SK-N-SH treated with all-trans-retinoic acid at 6 μM for 48 hours (cell line): ENCODE data around the gene GHITM.

Experiments
- ATAC-seq: fragments of 200-7000 bp; cut with Tn5 transposase; 3 replicates; pipeline ENCODE4 v1.9.1; 2020; ENCODE audit warnings: mild to moderate bottlenecking, moderate library complexity
- BACH2 ChIP-seq: fragments of 250-450 bp; sonication (Bioruptor Pico); IDR thresholded peaks from 2 replicates; pipeline ENCODE4 v1.9.0; 2021; ENCODE audit warnings: mild to moderate bottlenecking, borderline replicate concordance
- CREB5 ChIP-seq: fragments of 250-450 bp; sonication (Bioruptor Pico); IDR thresholded peaks from 2 replicates; pipeline ENCODE4 v1.5.1; 2020; ENCODE audit warnings: low read depth, mild to moderate bottlenecking, moderate library complexity
- CSDC2 ChIP-seq: fragments of 250-450 bp; sonication (Bioruptor Pico); IDR thresholded peaks from 2 replicates; pipeline ENCODE4 v1.5.0; 2020; ENCODE audit warnings: mild to moderate bottlenecking, moderate library complexity
- ESRRG ChIP-seq: fragments of 250-450 bp; sonication (Bioruptor Pico); IDR thresholded peaks from 2 replicates; pipeline ENCODE4 v1.6.1; 2021; ENCODE audit warnings: mild to moderate bottlenecking
- GLIS3 ChIP-seq: fragments of 250-450 bp; sonication (Bioruptor Pico); IDR thresholded peaks from 2 replicates; pipeline ENCODE4 v1.5.0; 2020; ENCODE audit warnings: mild to moderate bottlenecking, moderate library complexity
- OSR1 ChIP-seq: fragments of 250-450 bp; sonication (Bioruptor Pico); IDR thresholded peaks from 2 replicates; pipeline ENCODE4 v1.8.0; 2022; ENCODE audit warnings: moderate library complexity, mild to moderate bottlenecking, inconsistent platforms
- PATZ1 ChIP-seq: fragments of 250-450 bp; sonication (Bioruptor Pico); IDR thresholded peaks from 2 replicates; pipeline ENCODE4 v1.8.0; 2020; ENCODE audit warnings: mild to moderate bottlenecking, moderate library complexity, borderline replicate concordance
- PPARA ChIP-seq: fragments of 250-450 bp; sonication (Bioruptor Pico); IDR thresholded peaks from 2 replicates; pipeline ENCODE4 v1.5.0; 2020; ENCODE audit warnings: mild to moderate bottlenecking, borderline replicate concordance
- RARB ChIP-seq: fragments of 250-450 bp; sonication (Bioruptor Pico); IDR thresholded peaks from 2 replicates; pipeline ENCODE4 v1.8.0; 2021; ENCODE audit warnings: mild to moderate bottlenecking, moderate library complexity
- TCF4 ChIP-seq: fragments of 250-450 bp; sonication (Bioruptor Pico); IDR thresholded peaks from 2 replicates; pipeline ENCODE4 v1.8.0; 2021; ENCODE audit warnings: mild to moderate bottlenecking, moderate library complexity, borderline replicate concordance
- TSHZ2 ChIP-seq: fragments of 250-450 bp; sonication (Bioruptor Pico); IDR thresholded peaks from 2 replicates; pipeline ENCODE4 v1.5.0; 2020; ENCODE audit warnings: mild to moderate bottlenecking, moderate library complexity
- ZC3H10 ChIP-seq: fragments of 250-450 bp; sonication (Bioruptor Pico); IDR thresholded peaks from 2 replicates; pipeline ENCODE4 v1.5.1; 2021; ENCODE audit warnings: mild to moderate bottlenecking, moderate library complexity
- ZFP3 ChIP-seq: fragments of 250-450 bp; sonication (Bioruptor Pico); IDR thresholded peaks from 2 replicates; pipeline ENCODE4 v1.5.0; 2020; ENCODE audit warnings: mild to moderate bottlenecking, moderate library complexity
- ZFP30 ChIP-seq: fragments of 450-650 bp; formaldehyde crosslinking; IDR thresholded peaks from 2 replicates; pipeline ENCODE4 v1.5.0; 2022; ENCODE audit warnings: mild to moderate bottlenecking, moderate library complexity
- ZNF565 ChIP-seq: fragments of 450-650 bp; formaldehyde crosslinking; conservative IDR thresholded peaks from 2 replicates; pipeline ENCODE4 v1.5.0; 2020; ENCODE audit warnings: low read depth, mild to moderate bottlenecking, moderate library complexity
- ZNF8 ChIP-seq: fragments of 450-650 bp; formaldehyde crosslinking; IDR thresholded peaks from 2 replicates; pipeline ENCODE4 v1.5.0; 2020; ENCODE audit warnings: mild to moderate bottlenecking, moderate library complexity
- TF ChIP-seq, protein P1 (sequence below): fragments of 250-450 bp; sonication (Bioruptor Pico); IDR thresholded peaks from 2 replicates; pipeline ENCODE4 v1.5.1; 2021; ENCODE audit warnings: mild to moderate bottlenecking, moderate library complexity

Gene GHITM

GRCh38 chr10:84176836-84177474 lies 37.6 kb downstream of the GHITM start (continued):
- TF ChIP-seq CREB5 (CRISPR knock-in tag) = no peak
- no peak for TF ChIP-seq ZNF8 (CRISPR knock-in tag)
- no peak for TF ChIP-seq ZFP30 (CRISPR knock-in tag)
- TF ChIP-seq PATZ1 = no peak

DNA sequence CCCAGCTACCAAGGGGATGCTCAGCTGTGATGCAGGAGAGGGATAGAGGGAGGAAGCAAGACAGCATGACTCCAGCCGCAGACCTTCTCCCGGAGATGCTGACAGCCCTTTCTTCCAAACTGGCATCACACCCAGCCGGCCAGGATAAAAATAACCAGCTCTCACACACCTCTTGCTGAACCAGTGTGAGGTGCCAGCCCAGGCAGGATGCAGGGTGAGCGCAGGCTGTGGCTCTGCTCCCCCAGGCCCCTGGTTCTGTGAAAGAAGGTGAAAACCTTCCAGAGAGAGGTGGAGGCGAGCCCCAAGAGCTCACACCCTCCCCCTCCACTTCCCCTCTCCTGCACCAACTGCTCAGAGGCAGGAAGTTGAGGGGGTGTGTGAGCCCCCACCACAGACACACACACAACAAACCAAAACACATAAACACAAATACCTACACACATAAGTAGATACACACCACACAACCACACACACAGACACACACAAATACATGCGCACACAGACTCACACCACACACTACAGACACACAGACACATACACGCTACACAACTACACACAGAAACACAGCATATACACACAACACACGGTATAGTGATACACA lies 38.3 kb downstream of the GHITM start:
- ATAC-seq = no peak
- TF ChIP-seq GLIS3 (CRISPR knock-in tag) (no peak), ZFP30 (CRISPR knock-in tag) (no peak), TCF4 (CRISPR knock-in tag) (no peak), ZNF565 (CRISPR knock-in tag) (no peak), OSR1 (CRISPR knock-in tag) (no peak), PPARA (CRISPR knock-in tag) (no peak), ZFP3 (CRISPR knock-in tag) (no peak), PATZ1 (no peak), RARB (CRISPR knock-in tag) (no peak), ZC3H10 (no peak)
- TF ChIP-seq, protein P1, sequence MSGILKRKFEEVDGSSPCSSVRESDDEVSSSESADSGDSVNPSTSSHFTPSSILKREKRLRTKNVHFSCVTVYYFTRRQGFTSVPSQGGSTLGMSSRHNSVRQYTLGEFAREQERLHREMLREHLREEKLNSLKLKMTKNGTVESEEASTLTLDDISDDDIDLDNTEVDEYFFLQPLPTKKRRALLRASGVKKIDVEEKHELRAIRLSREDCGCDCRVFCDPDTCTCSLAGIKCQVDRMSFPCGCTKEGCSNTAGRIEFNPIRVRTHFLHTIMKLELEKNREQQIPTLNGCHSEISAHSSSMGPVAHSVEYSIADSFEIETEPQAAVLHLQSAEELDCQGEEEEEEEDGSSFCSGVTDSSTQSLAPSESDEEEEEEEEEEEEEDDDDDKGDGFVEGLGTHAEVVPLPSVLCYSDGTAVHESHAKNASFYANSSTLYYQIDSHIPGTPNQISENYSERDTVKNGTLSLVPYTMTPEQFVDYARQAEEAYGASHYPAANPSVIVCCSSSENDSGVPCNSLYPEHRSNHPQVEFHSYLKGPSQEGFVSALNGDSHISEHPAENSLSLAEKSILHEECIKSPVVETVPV (CRISPR knock-in tag) = no peak

DNA sequence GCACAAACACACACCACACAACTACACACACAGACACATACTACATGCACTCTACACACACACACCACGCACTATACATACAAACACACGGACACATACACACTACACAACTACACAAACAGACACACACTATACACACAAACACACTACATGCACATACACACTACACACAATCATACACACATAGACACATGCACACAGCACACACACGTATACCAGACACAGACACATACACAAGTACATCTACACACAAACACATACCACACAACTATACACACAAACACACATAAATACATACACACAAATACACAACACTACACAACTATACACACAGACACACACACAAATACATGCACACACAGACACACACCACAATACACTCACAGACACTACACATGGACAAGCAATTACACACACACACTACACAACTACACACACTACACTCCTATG lies 38.9 kb downstream of the GHITM start:
- no peak for ATAC-seq
- TF ChIP-seq ZFP30 (CRISPR knock-in tag) (no peak), ZFP3 (CRISPR knock-in tag) (no peak), TCF4 (CRISPR knock-in tag) (no peak), TSHZ2 (CRISPR knock-in tag) (no peak), PATZ1 (no peak), CSDC2 (no peak), BACH2 (CRISPR knock-in tag) (no peak), ESRRG (no peak)
- TF ChIP-seq, all 23 proteins: peak for 0
